Vagina (tissue), 2 donors: ENCODE results near the gene LAMTOR4. TPM values are rescaled to one million over a fixed set of nuclear protein-coding genes. Genes with fewer than 3 reads are reported as not detected.
A peak's percentile ranks its signal among the peaks of the same experiment; 100 is the strongest.
"Not testable (repeated sequence)": the region's sequence is repeated elsewhere in the genome, so short reads cannot be mapped to it uniquely, and the experiment has no call there.

Experiments
- DNase-seq, 2 donors: peaks; one replicate each; pipeline ENCODE4 v3.0.0-alpha.2; 2017; ENCODE audit errors: extremely low spot score in 2 of 2
- H3K27ac ChIP-seq: fragments of 200-600 bp; sonication (generic); one replicate; pipeline ENCODE4 v1.5.1; 2019
- H3K27me3 ChIP-seq: fragments of 200-600 bp; sonication (generic); one replicate; pipeline ENCODE4 v1.5.1; 2019
- H3K36me3 ChIP-seq, 2 donors: fragments of 200-600 bp; sonication (generic); one replicate each; pipeline ENCODE4 v1.5.1; 2017 to 2019
- H3K4me1 ChIP-seq: fragments of 200-600 bp; sonication (generic); one replicate; pipeline ENCODE4 v1.5.1; 2019
- H3K4me3 ChIP-seq, 2 donors: fragments of 200-600 bp; sonication (generic); 1 replicate in 1 of 2; 2 replicates in 1 of 2; pipeline ENCODE4 v1.5.1; 2016 to 2019
- H3K9me3 ChIP-seq: fragments of 200-600 bp; sonication (generic); one replicate; pipeline ENCODE4 v1.5.1; 2019
- POLR2A ChIP-seq, 2 donors: fragments of 450-650 bp; IDR thresholded peaks; one replicate each; pipeline ENCODE4 v1.6.1; 2017; ENCODE audit warnings: antibody characterized with exemption in 2 of 2, mild to moderate bottlenecking in 2 of 2, moderate library complexity in 2 of 2
- POLR2AphosphoS5 ChIP-seq, 2 donors: sonication (generic); formaldehyde crosslinking; IDR thresholded peaks; one replicate each; pipeline ENCODE4 v1.9.0; 2017; ENCODE audit warnings: antibody characterized with exemption in 2 of 2, mild to moderate bottlenecking in 2 of 2, low read depth in 1 of 2; ENCODE audit not compliant: insufficient read depth in 1 of 2
- intact Hi-C: fragments of 100-400 bp; cut with DNase I; formaldehyde crosslinking; loops from one replicate; pipeline ENCODE4 v1.15.1; 2023
- total RNA-seq: library from RNA; depleted of rRNA; stranded (reverse); fragments of >200 nt; gene quantifications from one replicate; pipeline ENCODE4 v1.2.3, GENCODE V29; 2016
- TF ChIP-seq, protein P1 (sequence below), 3 experiments: fragments of 450-650 bp in 2 of 3; fragments of 200-600 bp in 1 of 3; sonication (generic) in 1 of 3; IDR thresholded peaks; one replicate each; pipeline ENCODE4 v1.5.1; 2017 to 2019; ENCODE audit warnings: antibody characterized with exemption in 3 of 3, mild to moderate bottlenecking in 2 of 3, moderate library complexity in 2 of 3

Gene LAMTOR4
- total RNA-seq, 1 donor from 2014 or later: 161 TPM

DNA sequence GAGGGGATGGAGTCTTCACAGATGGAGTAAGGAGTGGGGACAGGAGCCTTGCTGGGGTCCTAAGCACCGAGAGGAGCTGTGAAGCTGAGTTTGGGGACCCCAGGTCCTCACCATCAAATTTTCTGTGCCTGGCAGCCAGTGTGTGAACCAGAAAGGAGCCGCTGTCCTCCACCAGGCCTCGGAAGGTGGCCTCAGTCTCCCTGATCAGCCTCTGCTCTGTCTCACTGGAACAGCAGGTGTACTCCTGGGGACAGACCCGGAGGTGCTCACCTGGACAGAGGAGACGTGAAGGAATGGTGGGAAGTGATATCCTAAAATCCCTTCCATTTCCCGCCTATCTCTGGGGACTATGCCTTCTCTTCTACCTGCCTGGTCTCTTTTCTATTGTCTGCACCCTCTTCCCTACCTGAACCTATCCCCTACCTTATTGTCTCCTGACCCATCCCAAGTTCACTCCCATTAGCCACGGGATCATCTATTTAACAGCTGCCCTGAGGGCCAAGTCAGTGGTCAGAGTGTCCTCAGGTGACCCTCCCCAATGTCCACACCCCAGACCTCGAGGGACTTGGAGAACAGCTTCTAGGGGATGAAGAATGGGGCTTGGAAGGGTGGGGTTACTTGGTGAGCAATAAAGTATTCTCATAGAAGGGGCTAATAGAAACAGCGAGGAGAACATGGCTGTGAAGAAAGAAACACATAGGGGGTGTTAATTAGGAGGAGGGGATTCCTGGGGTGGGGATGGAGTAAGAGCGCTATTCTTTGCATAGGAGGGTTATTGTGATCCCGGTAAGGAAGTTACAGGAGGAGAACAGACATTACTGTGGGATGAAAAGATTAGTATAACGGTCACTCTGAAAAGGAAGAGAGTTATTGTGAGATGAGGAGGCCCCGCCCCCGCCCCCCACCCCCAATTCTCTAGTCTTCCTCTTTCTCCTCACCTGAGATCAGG lies 27.7 kb downstream of the LAMTOR4 start:
- H3K36me3 ChIP-seq: no peaks in the 10 kb centered on the region
- no peak for DNase-seq
- no peaks in the 10 kb centered on the region for H3K9me3 ChIP-seq
- TF ChIP-seq POLR2A (IDR thresholded peaks at IDR 0.05) (no peak), POLR2AphosphoS5 (IDR thresholded peaks at IDR 0.05; ENCODE audit: insufficient read depth in 1 of 2, low read depth in 1 of 2) (no peak)
- TF ChIP-seq, protein P1, sequence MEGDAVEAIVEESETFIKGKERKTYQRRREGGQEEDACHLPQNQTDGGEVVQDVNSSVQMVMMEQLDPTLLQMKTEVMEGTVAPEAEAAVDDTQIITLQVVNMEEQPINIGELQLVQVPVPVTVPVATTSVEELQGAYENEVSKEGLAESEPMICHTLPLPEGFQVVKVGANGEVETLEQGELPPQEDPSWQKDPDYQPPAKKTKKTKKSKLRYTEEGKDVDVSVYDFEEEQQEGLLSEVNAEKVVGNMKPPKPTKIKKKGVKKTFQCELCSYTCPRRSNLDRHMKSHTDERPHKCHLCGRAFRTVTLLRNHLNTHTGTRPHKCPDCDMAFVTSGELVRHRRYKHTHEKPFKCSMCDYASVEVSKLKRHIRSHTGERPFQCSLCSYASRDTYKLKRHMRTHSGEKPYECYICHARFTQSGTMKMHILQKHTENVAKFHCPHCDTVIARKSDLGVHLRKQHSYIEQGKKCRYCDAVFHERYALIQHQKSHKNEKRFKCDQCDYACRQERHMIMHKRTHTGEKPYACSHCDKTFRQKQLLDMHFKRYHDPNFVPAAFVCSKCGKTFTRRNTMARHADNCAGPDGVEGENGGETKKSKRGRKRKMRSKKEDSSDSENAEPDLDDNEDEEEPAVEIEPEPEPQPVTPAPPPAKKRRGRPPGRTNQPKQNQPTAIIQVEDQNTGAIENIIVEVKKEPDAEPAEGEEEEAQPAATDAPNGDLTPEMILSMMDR (IDR thresholded peaks at IDR 0.05): no peak
- peak overlapping the region; percentile 49 to 50 for H3K4me3 ChIP-seq
- peaks cover 20% of the 10 kb centered on the region for H3K4me1 ChIP-seq
- H3K27ac ChIP-seq: peak overlapping the region; percentile 46
- H3K27me3 ChIP-seq: no peaks in the 10 kb centered on the region
- intact Hi-C loops: no loop called here

DNA sequence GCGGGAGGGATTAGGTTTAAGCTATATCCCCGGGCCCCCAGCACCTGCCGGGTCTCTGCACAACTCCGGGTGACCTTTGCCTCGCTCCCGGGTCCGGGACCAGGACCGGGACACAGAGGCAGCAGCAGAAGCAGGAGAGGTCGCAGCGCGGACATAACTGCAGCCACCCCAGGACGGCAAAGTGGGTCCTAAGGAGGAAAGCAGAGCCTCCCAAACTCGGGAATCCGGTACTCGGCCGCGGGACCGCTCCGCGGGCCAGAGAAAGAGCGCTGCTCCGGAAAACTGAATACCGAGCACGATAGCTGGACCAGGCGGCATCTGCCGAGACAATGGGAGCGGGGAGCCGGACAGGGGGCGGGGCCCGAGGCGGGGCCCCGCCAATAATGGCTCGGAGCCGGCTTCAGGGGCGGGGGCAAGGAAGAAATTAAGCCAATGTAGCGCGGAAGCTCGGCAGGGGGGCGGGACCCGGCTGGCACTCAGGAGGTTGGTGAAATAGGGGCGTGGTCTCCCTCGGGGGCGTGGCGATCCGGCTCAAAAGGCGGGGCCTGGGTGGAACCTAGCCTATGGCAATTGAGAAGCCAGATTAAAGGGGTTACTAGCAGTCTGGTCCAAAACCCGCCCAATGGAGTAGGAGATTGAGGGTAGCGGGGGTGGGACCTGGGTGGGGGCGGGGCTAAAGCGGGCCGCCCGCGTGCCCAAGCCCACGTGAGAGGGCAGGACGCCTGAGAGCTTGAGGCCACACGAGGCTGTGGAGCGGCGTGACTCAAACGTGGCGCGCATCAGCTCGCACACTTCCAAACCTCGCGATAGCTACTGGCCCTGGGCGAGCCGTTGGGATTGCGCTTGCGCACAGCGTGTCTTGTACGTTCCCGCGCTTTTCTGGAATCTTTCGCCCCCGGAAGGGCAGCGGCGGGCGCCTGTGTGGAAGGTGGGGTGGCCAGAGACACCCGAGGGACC lies 28.6 kb downstream of the LAMTOR4 start, which contains the start of the genes GPC2 and STAG3:
GPC2 (minus strand) TSS at position 337 of the 957 bp plus-strand sequence; CDS start at position 155, 182 bp downstream.
STAG3 (plus strand) TSS at position 874 of the 957 bp plus-strand sequence. CDS start 2,639 bp downstream, outside the sequence.
- Histone ChIP-seq H3K4me1 (peaks cover 14% of the 10 kb centered on the region), H3K9me3 (no peaks in the 10 kb centered on the region), H3K27ac (peak within 1 kb of the TSS; percentile 46), H3K4me3 (peak within 1 kb of the TSS; percentile 49 to 50), H3K36me3 (no peaks in the 10 kb centered on the region), H3K27me3 (no peaks in the 10 kb centered on the region)
- DNase-seq: no peak
- intact Hi-C loops: no loop called here
- no peak for TF ChIP-seq POLR2AphosphoS5 (IDR thresholded peaks at IDR 0.05; ENCODE audit: insufficient read depth in 1 of 2, low read depth in 1 of 2)

DNA sequence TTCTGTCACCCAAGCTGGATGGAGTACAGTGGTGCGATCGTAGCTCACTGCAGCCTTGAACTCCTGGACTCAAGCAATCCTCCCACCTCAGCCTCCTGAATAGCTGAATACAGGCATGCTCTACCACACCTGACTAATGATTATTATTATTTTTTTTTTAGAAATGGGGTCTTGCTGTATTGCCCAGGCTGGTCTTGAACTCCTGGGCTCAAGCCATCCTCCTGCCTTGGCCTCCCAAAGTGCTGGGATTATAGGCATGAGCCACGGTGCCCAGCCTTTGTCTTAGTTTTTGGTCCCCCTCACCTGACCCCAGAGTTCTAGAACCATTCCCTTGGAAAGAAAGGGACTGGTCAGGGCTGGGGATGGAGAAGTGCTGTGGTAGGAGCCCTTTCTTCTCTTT lies 31.4 kb downstream of the LAMTOR4 start:
- H3K27ac ChIP-seq, DNase-seq, intact Hi-C loops, H3K9me3 ChIP-seq, H3K27me3 ChIP-seq, H3K4me3 ChIP-seq, H3K36me3 ChIP-seq: not testable (repeated sequence)
- peaks cover 14% of the 10 kb centered on the region for H3K4me1 ChIP-seq

DNA sequence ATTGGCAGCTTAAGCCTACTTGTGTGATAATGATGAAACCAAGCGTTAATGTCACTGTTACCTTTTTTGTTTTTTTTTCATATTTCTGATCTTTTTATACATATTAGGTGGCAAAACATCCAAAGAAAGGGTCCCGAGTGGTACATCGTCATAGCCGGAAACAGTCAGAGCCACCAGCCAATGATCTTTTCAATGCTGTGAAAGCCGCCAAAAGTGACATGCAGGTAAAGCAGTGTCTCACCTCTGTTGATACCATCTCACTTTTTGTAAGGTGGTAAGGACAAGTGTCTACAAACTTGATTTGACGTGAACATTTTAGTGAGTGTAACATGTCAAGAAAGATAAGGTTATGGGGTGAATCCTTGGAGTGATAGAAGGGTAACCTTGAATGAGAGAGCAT lies 33.9 kb downstream of the LAMTOR4 start:
- H3K27me3 ChIP-seq, H3K27ac ChIP-seq, H3K4me3 ChIP-seq, intact Hi-C loops, H3K36me3 ChIP-seq, H3K4me1 ChIP-seq, DNase-seq, H3K9me3 ChIP-seq: not testable (repeated sequence)

DNA sequence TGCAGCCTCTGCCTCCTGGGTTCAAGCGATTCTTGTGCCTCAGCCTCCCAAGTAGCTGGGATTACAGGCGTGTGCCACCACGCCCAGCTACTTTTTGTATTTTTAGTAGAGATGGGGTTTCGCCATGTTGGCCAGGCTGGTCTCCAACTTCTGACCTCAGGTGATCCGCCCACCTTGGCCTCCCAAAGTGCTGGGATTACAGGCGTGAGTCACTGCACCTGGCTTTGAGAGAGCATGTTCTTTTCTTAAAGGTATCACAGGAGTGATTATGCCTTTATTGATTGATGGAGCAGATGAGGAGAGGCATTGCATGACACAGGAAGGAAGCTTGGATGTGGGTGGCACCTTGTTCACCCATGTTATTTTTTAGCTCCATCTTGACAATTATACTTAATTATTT lies 34.4 kb downstream of the LAMTOR4 start:
- H3K4me3 ChIP-seq, H3K27me3 ChIP-seq, DNase-seq, H3K27ac ChIP-seq, H3K36me3 ChIP-seq, H3K4me1 ChIP-seq, intact Hi-C loops, H3K9me3 ChIP-seq: not testable (repeated sequence)

DNA sequence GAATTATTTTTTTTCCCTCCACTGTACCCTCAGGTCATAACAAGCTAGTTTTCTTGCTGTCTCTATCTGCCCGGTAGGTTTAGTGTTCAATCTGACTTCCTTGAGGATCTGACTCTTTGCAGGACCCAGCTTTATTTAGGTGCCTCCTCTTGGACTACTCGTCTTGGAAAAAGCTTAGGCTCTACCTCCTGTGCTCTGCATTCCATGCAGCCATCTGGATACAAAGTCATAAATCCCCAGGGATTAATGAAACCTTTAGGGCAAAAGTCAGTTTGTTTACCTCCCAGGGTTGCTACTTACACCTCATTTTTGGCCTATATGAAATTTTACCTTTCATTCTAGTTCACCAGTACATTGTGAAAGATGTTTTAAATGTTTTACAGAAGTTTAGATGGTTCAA lies 37.0 kb downstream of the LAMTOR4 start:
- Histone ChIP-seq H3K36me3 (no peaks in the 10 kb centered on the region), H3K27ac (no peak overlapping the region), H3K4me1 (no peaks in the 10 kb centered on the region), H3K4me3 (no peak overlapping the region), H3K9me3 (no peaks in the 10 kb centered on the region), H3K27me3 (no peaks in the 10 kb centered on the region)
- intact Hi-C loops: no loop called here
- no peak for TF ChIP-seq POLR2A (IDR thresholded peaks at IDR 0.05)
- TF ChIP-seq, protein P1 (IDR thresholded peaks at IDR 0.05): no peak
- no peak for TF ChIP-seq POLR2AphosphoS5 (IDR thresholded peaks at IDR 0.05; ENCODE audit: insufficient read depth in 1 of 2, low read depth in 1 of 2)
- no peak for DNase-seq
